Spleen (tissue), 11 donors: ENCODE measurements around the gene TET3. TPM values are rescaled to one million over a fixed set of nuclear protein-coding genes. Genes with fewer than 3 reads are reported as not detected.

Experiments used
- DNase-seq: peaks from one replicate; pipeline ENCODE4 v3.0.0-alpha.2; 2020
- H3K27ac ChIP-seq, 8 donors: fragments of 200-600 bp; sonication (generic) in 7 of 8; 1 replicate in 4 of 8; 2 replicates in 4 of 8; pipeline versions ENCODE4 v1.5.0 to v1.8.0; 2016 to 2021; ENCODE audit warnings: inconsistent platforms in 4 of 8, mild to moderate bottlenecking in 4 of 8, moderate library complexity in 1 of 8
- H3K27me3 ChIP-seq, 7 donors: fragments of 200-600 bp; sonication (generic) in 6 of 7; replicated peaks in 1 of 7; 1 replicate in 4 of 7; 2 replicates in 3 of 7; pipeline versions ENCODE4 v1.5.0 to v1.8.0; 2016 to 2021; ENCODE audit warnings: inconsistent platforms in 3 of 7, mild to moderate bottlenecking in 1 of 7
- H3K36me3 ChIP-seq, 6 donors: fragments of 200-600 bp; sonication (generic) in 5 of 6; 1 replicate in 4 of 6; 2 replicates in 2 of 6; pipeline versions ENCODE4 v1.5.0 to v1.8.0; 2016 to 2021; ENCODE audit warnings: inconsistent platforms in 2 of 6
- H3K4me1 ChIP-seq, 6 donors: fragments of 200-600 bp; sonication (generic) in 5 of 6; 1 replicate in 3 of 6; 2 replicates in 3 of 6; pipeline versions ENCODE4 v1.5.0 to v1.8.0; 2016 to 2021; ENCODE audit warnings: inconsistent platforms in 3 of 6
- H3K4me3 ChIP-seq, 8 donors: fragments of 200-600 bp; sonication (generic) in 7 of 8; 1 replicate in 4 of 8; 2 replicates in 4 of 8; pipeline versions ENCODE4 v1.5.0 to v1.8.0; 2016 to 2021; ENCODE audit warnings: inconsistent platforms in 4 of 8, mild to moderate bottlenecking in 4 of 8, moderate library complexity in 2 of 8
- H3K9me3 ChIP-seq, 8 donors: fragments of 200-600 bp; sonication (generic) in 7 of 8; 1 replicate in 4 of 8; 2 replicates in 4 of 8; pipeline versions ENCODE4 v1.5.0 to v1.8.0; 2016 to 2021; ENCODE audit warnings: inconsistent platforms in 4 of 8
- CTCF ChIP-seq, 11 experiments: fragments of 200-600 bp in 7 of 11; fragments of 450-650 bp in 4 of 11; sonication (generic) in 4 of 11; IDR thresholded peaks in 8 of 11; conservative IDR thresholded peaks in 3 of 11; 1 replicate in 7 of 11; 2 replicates in 4 of 11; pipeline versions ENCODE4 v1.4.0 to v1.8.0; 2016 to 2021; ENCODE audit warnings: antibody characterized with exemption in 11 of 11, inconsistent platforms in 4 of 11, mild to moderate bottlenecking in 1 of 11
- POLR2A ChIP-seq, 3 donors: fragments of 450-650 bp; IDR thresholded peaks; one replicate each; pipeline ENCODE4 v1.5.1; 2017; ENCODE audit warnings: antibody characterized with exemption in 3 of 3, mild to moderate bottlenecking in 1 of 3
- POLR2AphosphoS5 ChIP-seq, 3 donors: sonication (generic); formaldehyde crosslinking; IDR thresholded peaks; one replicate each; pipeline ENCODE4 v1.5.1; 2017; ENCODE audit warnings: antibody characterized with exemption in 3 of 3
- WGBS, 5 donors: extraction: QIAGEN DNeasy Blood & Tissue Kit in 3 of 5; methylation state at CpG; one replicate each; pipeline versions ENCODE4 v1.1.5 to v1.1.7; 2013 to 2018; 5-methylcytosine and 5-hydroxymethylcytosine counted together
- intact Hi-C: fragments of 100-400 bp; cut with DNase I; formaldehyde crosslinking; loops from one replicate; pipeline ENCODE4 v1.15.0; 2023; ENCODE audit warnings: low total_unique reads
- polyA plus RNA-seq, 3 donors: library from polyadenylated mRNA; stranded (reverse); fragments of 200-250 nt; gene quantifications; one replicate each; pipeline ENCODE4 v1.2.1, GENCODE V29; 2013
- small RNA-seq, 4 donors: library from RNA; depleted of rRNA; stranded (forward); fragments of <200 nt; gene quantifications; one replicate each; pipeline ENCODE3, GENCODE V24; 2016
- total RNA-seq, 7 donors: library from RNA; depleted of rRNA in 3 of 7; stranded (reverse); fragments of >200 nt in 3 of 7; fragmentation: NEBNext Ultra II Directional in 4 of 7; extraction: Animal tissue kit (Norgen Biotek cat#: 25700) in 4 of 7; gene quantifications; one replicate each; pipeline versions ENCODE4 v1.1.0 to v1.2.1, GENCODE V29; 2016 to 2021
- donor health status: healthy with polysubstance abuse.
- donor health status: DM: no; HTN: no; CAD: no; lungs with moderate emphysema.
- donor health status: DM: no; HTN: no; CAD: no.
- donor health status: Bipolar disorder and iron deficiency.
- donor health status: healthy.
- donor health status: DM: no; HTN: no; CAD: no.
- donor health status: DM: yes; HTN: yes; CAD: no.

TET3 gene
- total and polyA plus RNA-seq, 10 donors = 1.6 to 27.6 (median 19.9) TPM

- Histone ChIP-seq H3K27ac (peak overlapping the region in 6 of 8 donors; percentile 3 to 80 (median 66)), H3K4me1 (peaks cover 13 to 89% (median 62%) of the 10 kb centered on the region in 6 donors), H3K36me3 (no peaks in the 10 kb centered on the region), H3K9me3 (peaks cover 0 to 4% (median 0%) of the 10 kb centered on the region in 8 donors), H3K27me3 (no peaks in the 10 kb centered on the region), H3K4me3 (no peak overlapping the region)
- WGBS, 5 donors = 44 to 67% (median 57%) methylated on average over 8 of the region's 8 CpGs
- DNase-seq = no peak
- intact Hi-C loops = no loop called here
- no peak for TF ChIP-seq POLR2A (IDR thresholded peaks at IDR 0.05)
- TF ChIP-seq POLR2AphosphoS5 (IDR thresholded peaks at IDR 0.05) = no peak
- TF ChIP-seq CTCF (IDR thresholded peaks at IDR 0.05 in 8 of 11, conservative IDR thresholded peaks at IDR 0.05 in 3 of 11) = no peak
Measured at GRCh38 chr2:74031221-74031620, 46.5 kb downstream of the TET3 start.

- Histone ChIP-seq H3K4me1 (peaks cover 17 to 89% (median 62%) of the 10 kb centered on the region in 6 donors), H3K9me3 (peaks cover 0 to 4% (median 0%) of the 10 kb centered on the region in 8 donors), H3K4me3 (peak overlapping the region in 3 of 8 donors; percentile 10 to 50 (median 12)), H3K27me3 (no peaks in the 10 kb centered on the region), H3K27ac (peak overlapping the region in 6 of 8 donors; percentile 3 to 80 (median 66)), H3K36me3 (no peaks in the 10 kb centered on the region)
- no peak for DNase-seq
- TF ChIP-seq POLR2AphosphoS5 (IDR thresholded peaks at IDR 0.05) (no peak), CTCF (IDR thresholded peaks at IDR 0.05 in 8 of 11, conservative IDR thresholded peaks at IDR 0.05 in 3 of 11) (no peak), POLR2A (IDR thresholded peaks at IDR 0.05) (no peak)
- WGBS, 5 donors = 34 to 49% (median 38%) methylated on average over 2 of the region's 2 CpGs
- intact Hi-C loops = no loop called here
Measured at GRCh38 chr2:74031959-74032287, 47.2 kb downstream of the TET3 start.

GRCh38 chr2:74033375-74033774, 48.7 kb downstream of the TET3 start:
- 39 to 67% (median 57%) methylated on average over 2 of the region's 2 CpGs for WGBS, 5 donors
- H3K9me3 ChIP-seq = no peaks in the 10 kb centered on the region
- peak overlapping the region in 5 of 8 donors; percentile 51 to 80 (median 67) for H3K27ac ChIP-seq
- DNase-seq = no peak
- TF ChIP-seq CTCF (IDR thresholded peaks at IDR 0.05 in 8 of 11, conservative IDR thresholded peaks at IDR 0.05 in 3 of 11) (no peak), POLR2A (IDR thresholded peaks at IDR 0.05) (no peak), POLR2AphosphoS5 (IDR thresholded peaks at IDR 0.05) (no peak)
- H3K4me1 ChIP-seq = peaks cover 31 to 97% (median 71%) of the 10 kb centered on the region in 6 donors
- no peaks in the 10 kb centered on the region for H3K27me3 ChIP-seq
- H3K36me3 ChIP-seq = no peaks in the 10 kb centered on the region
- intact Hi-C loops = no loop called here
- no peak overlapping the region for H3K4me3 ChIP-seq

Small RNA genes lying within 50 kb of the gene (small RNA-seq; reads per million reads assigned to genes)
- gene AC110801.1 (0 reads per million in 4 donors), gene RNA5SP97 (0 reads per million in 4 donors)

Other genes starting within 250 kb of the TET3 start
- gene TPRKB, start 247.6 kb upstream of the TET3 start, total RNA-seq = 10 to 100 TPM; 15.0 to 36.8 (median 22.4) TPM
- 10 to 100 TPM; 47.7 to 63.3 (median 55.3) TPM for gene TPRKB, start 247.6 kb upstream of the TET3 start, polyA plus RNA-seq
- gene DUSP11, start 204.8 kb upstream of the TET3 start, total RNA-seq = 10 to 100 TPM; 24.5 to 49.3 (median 29.9) TPM
- 10 to 100 TPM; 17.2 to 25.3 (median 25.1) TPM for gene DUSP11, start 204.8 kb upstream of the TET3 start, polyA plus RNA-seq
- gene C2orf78, start 200.7 kb upstream of the TET3 start, total RNA-seq = not detected
- gene C2orf78, start 200.7 kb upstream of the TET3 start, polyA plus RNA-seq = not detected
- gene STAMBP, start 155.9 kb upstream of the TET3 start, total RNA-seq = 10 to 100 TPM; 26.2 to 35.1 (median 28.5) TPM
- gene STAMBP, start 155.9 kb upstream of the TET3 start, polyA plus RNA-seq = 10 to 100 TPM; 19.5 to 28.5 (median 26.6) TPM
- 10 to 100 TPM in 1 of 7 donors, 1 to 10 TPM in 4, under 1 TPM in 2; 0.60 to 17.6 (median 3.1) TPM for gene ACTG2, start 91.9 kb upstream of the TET3 start, total RNA-seq
- gene ACTG2, start 91.9 kb upstream of the TET3 start, polyA plus RNA-seq = 10 to 100 TPM in 1 of 3 donors, 1 to 10 TPM in 2; 3.8 to 10.9 (median 5.0) TPM
- 10 to 100 TPM; 41.3 to 85.4 (median 52.0) TPM for gene DGUOK, start 58.0 kb upstream of the TET3 start, total RNA-seq
- 100 to 1,000 TPM in 2 of 3 donors, 10 to 100 TPM in 1; 92.0 to 120 (median 103) TPM for gene DGUOK, start 58.0 kb upstream of the TET3 start, polyA plus RNA-seq
- 10 to 100 TPM; 12.6 to 39.8 (median 18.8) TPM for gene BOLA3, start 163.0 kb downstream of the TET3 start, total RNA-seq
- gene BOLA3, start 163.0 kb downstream of the TET3 start, polyA plus RNA-seq = 10 to 100 TPM; 33.6 to 41.4 (median 39.3) TPM
- gene MOB1A, start 194.0 kb downstream of the TET3 start, total RNA-seq = 100 to 1,000 TPM; 144 to 198 (median 177) TPM
- gene MOB1A, start 194.0 kb downstream of the TET3 start, polyA plus RNA-seq = 10 to 100 TPM; 55.0 to 87.1 (median 62.8) TPM
- 10 to 100 TPM; 32.5 to 71.1 (median 45.1) TPM for gene MTHFD2, start 213.7 kb downstream of the TET3 start, total RNA-seq
- 10 to 100 TPM; 17.8 to 35.8 (median 26.8) TPM for gene MTHFD2, start 213.7 kb downstream of the TET3 start, polyA plus RNA-seq